HG03064 (cell line): Measurements from ENCODE around the gene PDLIM7.
A peak's percentile ranks its signal among the peaks of the same experiment; 100 is the strongest.

Experiments used
- ATAC-seq: cut with Tn5 transposase; IDR thresholded peaks from one replicate; pipeline ENCODE4 v1.9.1; 2021; ENCODE audit warnings: low read depth; ENCODE audit not compliant: unreplicated experiment

The PDLIM7 gene

GRCh38 chr5:177459819-177460628, 37.4 kb downstream of the PDLIM7 start:
- ATAC-seq = no peak

DNA sequence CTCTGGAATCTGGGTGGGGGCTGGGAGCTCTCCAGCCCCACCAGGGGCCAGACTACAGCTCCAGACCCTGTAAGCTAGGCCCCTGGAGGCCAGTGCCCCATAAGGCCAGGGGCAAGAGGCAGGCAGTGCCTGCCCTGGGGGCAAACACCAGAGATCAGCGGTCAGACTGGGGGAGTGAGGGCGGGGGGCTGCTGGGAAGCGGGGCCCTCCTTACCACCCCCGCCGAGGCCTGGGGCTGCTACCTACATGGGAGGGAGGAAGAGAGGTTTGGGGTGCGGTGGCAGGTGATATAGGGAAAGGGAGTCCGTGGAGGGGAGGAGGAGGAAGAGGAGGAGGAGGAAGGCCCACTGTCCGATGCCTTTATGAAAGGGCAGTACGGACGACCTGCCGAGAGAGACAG, 38.0 kb downstream of the PDLIM7 start:
- ATAC-seq = no peak

- no peak for ATAC-seq
Measured at GRCh38 chr5:177458912-177459350, 38.5 kb downstream of the PDLIM7 start.

- no peak for ATAC-seq
Measured at GRCh38 chr5:177457852-177458681, 39.3 kb downstream of the PDLIM7 start.

DNA sequence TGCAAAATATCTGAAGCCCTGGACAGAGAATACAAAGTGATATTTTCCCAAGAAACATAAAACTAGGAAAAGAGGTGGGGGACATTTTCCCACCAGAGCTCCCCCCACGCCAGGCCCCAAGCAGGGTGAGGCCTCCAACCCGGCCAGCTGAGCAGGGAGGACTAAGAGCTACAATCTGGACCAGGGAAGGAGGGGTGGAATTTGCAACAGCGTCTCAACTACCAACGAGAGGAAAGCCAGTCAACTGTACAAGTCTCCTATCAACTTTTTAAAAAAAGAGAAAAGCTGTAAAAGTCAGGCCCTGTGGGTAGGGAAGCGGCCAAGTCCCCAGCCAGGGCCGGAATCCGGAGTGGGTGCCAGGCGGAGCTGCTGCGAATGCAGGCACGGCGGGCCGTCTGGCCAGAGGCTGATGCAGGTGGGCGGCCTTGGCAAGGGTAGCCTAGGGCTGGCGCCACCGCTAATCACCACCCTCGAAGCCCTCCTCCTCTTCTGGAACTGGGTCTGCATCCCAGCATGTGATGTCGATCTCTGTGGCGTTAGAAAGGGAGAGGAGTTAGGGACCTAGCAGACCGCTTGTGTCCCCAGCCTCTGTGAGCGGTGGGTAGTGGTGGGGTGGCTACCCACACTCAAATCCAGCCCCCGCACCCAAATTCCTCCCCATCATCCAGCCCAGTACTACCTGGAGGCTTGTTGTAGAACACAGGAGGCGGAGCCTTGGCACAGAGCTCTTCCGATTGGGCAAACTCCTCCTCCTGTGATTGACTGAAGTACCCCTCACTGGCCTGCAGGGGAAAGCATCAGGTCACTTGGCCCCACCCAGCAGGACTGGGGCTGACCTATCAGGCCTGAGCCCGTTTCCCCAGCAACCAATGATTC, 40.2 kb downstream of the PDLIM7 start:
- ATAC-seq = peak; percentile 37

DNA sequence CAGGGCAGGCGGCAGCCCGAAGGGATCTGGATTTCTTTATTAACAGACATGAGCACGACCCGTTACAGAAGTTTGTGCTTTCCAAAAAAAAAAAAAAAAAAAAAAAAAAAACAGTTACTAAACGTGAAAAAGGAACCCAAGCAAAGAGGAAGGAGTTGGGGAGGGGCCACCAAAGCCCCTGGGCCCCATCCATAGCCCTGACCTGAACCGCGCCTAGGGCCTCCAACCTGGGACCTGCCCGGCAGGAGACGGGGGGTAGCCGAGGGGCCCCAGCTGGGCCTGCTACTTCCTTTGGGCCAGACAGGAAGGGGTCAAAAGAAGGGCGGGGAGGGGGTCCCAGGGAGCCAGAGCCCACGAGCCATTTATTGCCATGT, 40.8 kb downstream of the PDLIM7 start:
- ATAC-seq = no peak

GRCh38 chr5:177455661-177456590, 41.5 kb downstream of the PDLIM7 start:
- ATAC-seq = peak; percentile 7

- peak; percentile 52 for ATAC-seq
Measured at GRCh38 chr5:177455036-177455660, 42.3 kb downstream of the PDLIM7 start.

DNA sequence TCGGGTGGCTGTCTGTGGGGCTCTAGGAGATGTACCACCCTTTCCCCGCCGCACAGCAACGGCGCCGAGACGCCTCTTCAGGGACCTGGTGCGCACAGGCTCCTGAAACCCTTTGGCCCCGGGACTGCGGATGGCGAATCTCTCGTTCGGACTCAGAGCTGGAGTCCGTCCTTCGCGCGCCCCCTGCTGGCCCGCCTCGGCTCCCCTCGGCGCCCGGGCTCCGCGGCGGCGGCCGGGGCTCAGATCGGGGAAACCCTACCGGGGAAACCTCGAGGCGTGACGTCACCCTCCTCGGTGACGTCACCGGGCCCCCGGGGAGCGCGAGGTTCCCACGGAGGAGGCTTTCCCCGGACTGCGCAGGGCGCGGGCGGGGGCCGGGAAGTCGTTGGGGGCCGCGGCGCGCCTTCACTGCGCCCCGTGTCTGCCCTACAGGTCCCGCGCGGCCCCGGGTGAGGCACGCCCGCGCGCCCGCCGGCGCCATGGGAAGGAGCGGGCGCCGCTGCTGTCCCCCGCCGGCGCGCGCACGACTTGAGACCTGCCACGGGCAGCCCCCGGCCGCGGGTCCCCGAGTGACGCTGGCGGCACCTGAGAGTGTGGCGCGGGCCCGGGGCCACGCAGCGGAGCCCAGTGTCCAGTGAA, 42.9 kb downstream of the PDLIM7 start:
- ATAC-seq = peak; percentile 45

GRCh38 chr5:177453852-177454396, 43.5 kb downstream of the PDLIM7 start:
- peak; percentile 0 for ATAC-seq

- ATAC-seq = no peak
Measured at GRCh38 chr5:177452688-177453638, 44.4 kb downstream of the PDLIM7 start.

DNA sequence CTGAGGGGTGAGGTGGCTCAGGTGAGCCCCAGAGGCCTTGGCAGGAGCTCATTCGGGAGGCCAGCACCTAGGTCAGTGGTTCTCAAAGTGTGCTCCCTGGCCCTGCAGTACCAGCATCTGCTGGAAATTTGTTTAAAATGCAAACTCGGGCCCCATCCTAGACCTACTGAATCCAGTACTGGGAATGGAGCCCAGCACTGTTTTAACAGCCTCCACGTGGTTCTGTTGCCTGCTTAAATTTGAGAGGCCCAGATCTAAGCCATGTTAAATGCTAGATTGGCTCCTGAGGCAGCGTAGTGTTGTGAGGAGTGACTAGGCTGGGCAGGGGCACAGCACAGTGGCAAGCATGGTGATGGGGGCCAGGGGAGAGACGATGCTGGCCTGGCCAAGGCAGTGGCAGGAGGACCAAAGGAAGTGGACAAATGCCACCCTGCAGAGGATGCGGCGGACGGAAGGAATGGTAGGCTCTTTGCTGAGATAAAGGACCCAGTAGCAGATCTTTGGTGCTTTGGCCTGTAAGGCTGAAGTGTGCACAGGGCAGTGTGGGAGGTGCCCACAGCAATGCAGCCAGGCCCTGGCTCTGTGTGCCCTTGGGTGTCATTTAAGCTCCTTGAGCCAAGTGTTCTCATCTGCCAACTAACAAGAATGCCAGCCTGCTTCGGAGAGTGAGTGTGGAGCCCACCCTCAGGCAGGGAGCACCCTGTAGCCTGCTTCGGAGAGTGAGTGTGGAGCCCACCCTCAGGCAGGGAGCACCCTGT, 46.6 kb downstream of the PDLIM7 start:
- ATAC-seq = no peak

GRCh38 chr5:177449140-177450061, 48.0 kb downstream of the PDLIM7 start:
- no peak for ATAC-seq

GRCh38 chr5:177448244-177448950, 49.0 kb downstream of the PDLIM7 start:
- no peak for ATAC-seq
